Left renal cortex interstitium (tissue), 4 donors: Measurements from ENCODE around the gene TBC1D5. TPM values are rescaled to one million over a fixed set of nuclear protein-coding genes. Genes with fewer than 3 reads are reported as not detected.
"Not testable (repeated sequence)": the region's sequence is repeated elsewhere in the genome, so short reads cannot be mapped to it uniquely, and the experiment has no call there.

Source experiments
- DNase-seq, 4 donors: peaks; one replicate each; pipeline ENCODE4 v3.0.0-alpha.2; 2013; ENCODE audit warnings: low read depth in 4 of 4, low spot score in 2 of 4, missing footprints in 1 of 4
- polyA plus RNA-seq, 4 donors: library from polyadenylated mRNA; unstranded; fragments of 120-200 nt; gene quantifications; one replicate each; pipeline ENCODE4 v1.2.1, GENCODE V29; 2013; ENCODE audit not compliant: insufficient read length in 4 of 4

TBC1D5 gene
- polyA plus RNA-seq, 4 donors, result 49.0 to 54.0 (median 50.9) TPM

DNA sequence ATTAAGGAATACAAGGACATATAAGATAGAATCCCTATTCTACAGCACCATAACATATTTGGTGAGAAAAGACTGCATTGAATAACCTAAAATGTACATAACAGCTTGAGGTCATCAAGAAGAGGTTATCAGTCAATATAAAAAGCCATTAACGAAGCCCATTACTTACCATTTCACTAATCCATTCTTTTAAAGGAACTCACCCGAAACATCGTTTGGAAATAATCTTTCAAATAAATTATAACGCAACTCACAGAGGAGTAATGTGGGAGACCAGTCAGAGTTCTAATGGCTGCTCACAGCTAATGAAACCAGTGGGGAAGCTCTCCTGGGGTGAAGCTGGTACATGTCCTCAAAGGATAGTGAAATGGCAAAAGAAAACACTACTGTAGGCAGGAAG, 188.4 kb downstream of the TBC1D5 start:
- no peak for DNase-seq

GRCh38 chr3:17553080-17553479, 189.4 kb downstream of the TBC1D5 start:
- no peak for DNase-seq

DNA sequence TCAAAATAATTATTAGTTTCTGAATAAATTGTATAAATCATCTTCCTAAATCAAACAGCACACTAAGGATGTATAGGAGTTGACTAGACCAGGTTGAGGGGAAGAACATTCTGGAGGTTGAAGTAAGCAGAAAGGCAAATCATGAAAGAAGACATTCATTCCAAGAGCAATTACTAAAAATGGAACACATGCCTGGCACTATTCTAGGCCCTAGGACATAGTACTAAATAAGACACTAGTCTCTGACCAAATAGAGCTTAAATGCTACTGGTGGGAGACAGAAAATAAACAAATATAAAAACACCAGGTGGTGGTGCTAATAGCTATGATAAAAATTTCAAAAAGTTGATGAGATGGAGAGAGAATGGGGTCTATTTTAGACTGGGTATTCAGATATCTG, 190.1 kb downstream of the TBC1D5 start:
- DNase-seq, result no peak

- no peak for DNase-seq
These were observed 190.5 kb downstream of the TBC1D5 start for GRCh38 chr3:17551895-17552294.

- no peak for DNase-seq
These were observed 191.1 kb downstream of the TBC1D5 start for GRCh38 chr3:17551333-17551732.

DNA sequence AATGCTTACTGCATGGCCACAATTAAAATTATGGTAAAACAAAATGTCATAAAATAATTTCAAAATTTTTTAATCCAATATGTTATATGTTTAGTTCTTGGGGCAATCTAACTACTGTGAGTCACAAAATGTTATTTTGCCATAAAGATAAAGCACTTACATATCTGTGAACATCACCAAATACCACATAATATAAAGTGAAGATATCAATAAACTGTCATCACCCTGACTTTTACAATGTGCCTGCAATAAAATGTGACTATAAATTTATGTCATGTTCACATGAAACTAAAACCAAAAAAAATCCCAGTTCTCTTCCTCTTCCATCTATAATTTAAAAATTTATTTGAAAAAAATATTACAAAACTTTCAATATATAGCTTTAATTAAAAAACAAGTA, 191.8 kb downstream of the TBC1D5 start:
- DNase-seq, result no peak

GRCh38 chr3:17546500-17547255, 195.8 kb downstream of the TBC1D5 start:
- DNase-seq, result no peak

DNA sequence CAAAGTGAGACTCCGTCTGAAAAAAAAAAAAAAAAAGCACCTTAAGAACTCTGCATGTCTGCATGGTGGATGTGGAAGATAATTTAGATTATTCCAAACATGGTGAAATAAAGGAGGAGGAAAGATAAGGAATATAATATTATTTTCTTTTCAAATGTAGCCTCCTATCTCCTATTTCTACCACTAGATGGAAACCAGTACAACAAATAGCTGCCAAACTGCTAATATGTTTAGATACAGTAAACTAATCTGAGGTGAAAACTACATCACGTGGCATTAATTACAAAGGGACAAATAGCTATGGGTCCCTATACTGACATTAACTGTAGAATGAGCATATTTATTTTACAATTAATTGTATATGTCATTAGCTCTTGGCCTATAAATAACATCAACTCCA, 197.8 kb downstream of the TBC1D5 start:
- no peak for DNase-seq

GRCh38 chr3:17542591-17542990, 199.8 kb downstream of the TBC1D5 start:
- no peak for DNase-seq

DNA sequence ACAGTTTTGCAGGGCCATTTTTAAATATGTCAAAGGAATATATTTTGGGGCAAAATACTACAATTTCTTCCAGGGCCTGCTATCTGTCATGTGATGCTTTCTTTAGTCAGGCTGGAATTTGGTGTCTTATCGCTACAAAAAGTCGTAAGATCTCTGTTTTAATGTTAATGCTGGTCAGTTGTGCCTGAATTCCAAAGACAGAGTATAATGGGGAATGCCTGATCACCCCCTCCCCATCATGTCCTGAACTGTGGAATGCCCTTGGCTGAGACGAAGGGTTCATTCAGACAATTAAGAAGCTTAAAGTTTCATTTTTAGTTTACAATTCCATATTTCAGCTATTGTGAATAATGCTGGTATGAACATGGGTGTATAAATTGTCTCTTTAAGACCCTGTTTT, 203.0 kb downstream of the TBC1D5 start:
- DNase-seq, result no peak

DNA sequence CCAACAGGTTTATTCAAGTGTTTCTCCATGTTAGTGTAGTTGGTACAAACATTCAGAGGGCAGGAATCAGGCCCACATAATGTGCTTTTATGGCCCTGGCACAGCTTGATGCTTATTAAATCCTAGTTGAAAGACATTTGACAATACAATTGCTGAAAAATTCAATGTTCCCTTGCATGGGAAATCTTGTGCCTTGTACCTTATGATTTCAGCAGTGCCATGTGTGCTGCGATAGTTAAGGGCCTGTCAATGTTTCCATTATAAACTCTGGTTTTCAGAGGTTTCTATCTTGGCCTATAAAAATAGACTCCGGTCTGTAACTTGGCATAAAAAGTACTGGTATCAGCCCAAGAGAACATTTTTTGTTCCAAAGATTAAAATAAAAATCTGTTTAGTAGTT, 207.2 kb downstream of the TBC1D5 start:
- DNase-seq, result no peak

GRCh38 chr3:17532446-17532845, 210.0 kb downstream of the TBC1D5 start:
- not testable (repeated sequence) for DNase-seq

DNA sequence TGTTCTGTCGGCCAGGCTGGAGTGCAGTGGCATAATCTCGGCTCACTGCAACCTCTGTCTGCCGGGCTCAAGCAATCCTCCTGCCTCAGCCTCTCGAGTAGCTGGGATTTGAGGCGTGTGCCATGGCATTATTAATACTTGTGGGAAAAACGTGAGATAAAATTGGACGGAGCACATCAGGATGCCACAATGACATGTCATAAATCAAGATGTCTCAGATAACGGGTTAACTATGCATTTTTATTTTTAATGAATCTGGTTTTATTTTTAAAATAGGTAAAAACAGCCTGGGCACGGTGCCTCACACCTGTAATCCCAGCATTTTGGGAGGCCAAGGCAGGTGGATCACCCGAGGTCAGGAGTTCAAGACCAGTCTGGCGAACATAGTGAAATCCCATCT, 212.8 kb downstream of the TBC1D5 start:
- DNase-seq, result no peak

DNA sequence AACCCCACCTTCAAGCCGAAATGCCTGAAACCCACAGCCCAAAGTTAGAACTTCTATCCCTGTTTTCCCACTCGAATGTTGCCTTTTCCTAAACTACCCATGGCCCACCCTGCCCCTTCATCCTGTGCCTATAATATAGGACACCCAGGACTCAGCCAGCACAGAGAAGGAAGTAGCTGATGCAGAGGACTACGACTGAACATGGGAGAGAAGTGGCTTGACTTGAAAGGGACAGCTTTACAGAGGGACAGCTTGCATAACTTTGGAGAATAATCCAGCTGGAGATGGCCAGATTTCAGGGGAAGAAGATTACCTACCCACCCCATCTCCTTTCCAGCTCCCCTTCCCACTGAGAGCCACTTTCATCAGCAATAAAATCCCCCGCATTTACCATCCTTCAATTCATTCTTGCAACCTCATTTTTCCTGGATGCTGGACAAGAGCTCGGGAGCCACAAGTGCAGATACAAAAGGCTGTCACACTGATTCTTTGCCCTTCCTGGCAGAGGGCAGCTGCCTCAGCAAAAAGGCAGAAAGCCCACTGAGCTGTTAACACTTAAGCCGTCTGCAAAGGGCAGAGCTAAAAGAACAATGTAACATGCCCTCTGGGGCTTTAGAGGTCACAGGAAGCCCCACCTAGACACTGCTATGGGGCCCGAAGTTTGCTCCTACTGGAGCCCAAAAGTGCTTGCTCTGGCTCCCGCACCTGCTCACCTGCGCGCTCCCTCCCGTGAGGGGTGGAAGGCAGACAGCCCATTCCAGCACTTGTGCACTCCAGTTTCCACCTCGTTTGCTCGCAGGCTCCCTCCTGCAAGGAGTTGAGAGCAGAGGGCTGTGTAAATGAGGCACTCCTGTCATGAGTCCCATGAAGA, 224.0 kb downstream of the TBC1D5 start:
- no peak for DNase-seq

GRCh38 chr3:17515445-17516234, 226.8 kb downstream of the TBC1D5 start:
- no peak for DNase-seq

GRCh38 chr3:17514597-17514996, 227.8 kb downstream of the TBC1D5 start:
- no peak for DNase-seq

DNA sequence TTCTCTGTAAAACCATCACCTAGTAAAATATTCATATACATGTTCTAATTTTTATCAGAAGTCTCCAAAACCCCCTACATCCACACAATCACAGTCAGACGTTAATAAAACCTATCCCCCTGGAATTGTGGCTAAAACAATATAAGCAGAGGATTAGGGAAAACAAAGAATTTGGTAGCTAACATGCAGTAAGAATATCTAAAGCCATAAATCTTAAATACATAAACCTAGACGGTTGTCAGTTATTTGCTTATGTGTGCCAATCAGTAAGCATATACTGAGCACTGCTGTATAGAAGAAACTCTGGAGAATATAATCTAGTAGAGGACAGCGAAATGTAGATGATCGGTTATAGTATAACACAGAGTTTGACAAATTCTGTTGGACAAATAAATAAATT, 232.2 kb downstream of the TBC1D5 start:
- DNase-seq, result no peak

DNA sequence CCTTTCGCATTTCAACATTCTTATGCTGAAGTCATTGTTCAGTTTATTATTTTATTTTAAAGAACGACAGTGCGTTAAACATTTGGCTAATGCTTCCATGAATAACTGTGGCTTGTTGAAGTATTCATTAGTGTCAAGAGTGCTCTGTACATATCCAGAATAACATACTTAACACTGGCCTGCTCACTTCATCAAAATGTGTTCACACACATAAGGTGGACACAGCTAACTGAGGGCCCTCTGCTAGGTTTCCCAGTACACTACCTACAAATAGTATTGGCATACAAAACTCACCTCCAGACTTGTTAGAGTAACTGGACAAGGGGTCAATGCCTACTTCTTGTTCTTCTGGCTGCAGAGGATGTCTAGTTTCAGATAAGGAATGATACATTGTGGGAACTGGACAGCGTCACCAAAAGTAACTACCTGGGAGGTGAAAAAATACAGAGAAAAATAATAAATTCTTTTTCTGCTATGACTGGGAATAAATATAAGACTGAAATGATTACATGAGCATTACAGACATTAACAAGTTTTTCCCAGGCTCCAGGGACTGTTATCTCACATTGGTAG, 234.2 kb downstream of the TBC1D5 start:
- DNase-seq, result no peak

DNA sequence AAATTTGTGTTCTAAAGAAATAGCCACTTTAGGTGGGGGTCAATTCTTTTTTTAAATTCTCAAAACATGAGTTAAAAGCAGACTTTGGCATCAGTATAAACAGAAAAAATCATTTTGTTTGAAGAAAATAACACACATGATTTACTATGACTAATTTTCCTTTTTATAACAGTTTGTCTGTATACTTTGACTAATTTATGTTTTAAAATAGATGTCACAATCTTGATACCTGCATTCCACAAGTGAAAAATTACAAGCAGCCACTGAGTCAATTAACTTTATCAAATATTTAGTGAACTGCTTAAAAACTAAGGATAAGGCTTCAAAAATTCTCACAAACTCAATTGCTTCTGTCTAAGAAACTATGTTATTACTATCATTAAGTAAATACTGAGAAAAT, 235.0 kb downstream of the TBC1D5 start:
- no peak for DNase-seq

DNA sequence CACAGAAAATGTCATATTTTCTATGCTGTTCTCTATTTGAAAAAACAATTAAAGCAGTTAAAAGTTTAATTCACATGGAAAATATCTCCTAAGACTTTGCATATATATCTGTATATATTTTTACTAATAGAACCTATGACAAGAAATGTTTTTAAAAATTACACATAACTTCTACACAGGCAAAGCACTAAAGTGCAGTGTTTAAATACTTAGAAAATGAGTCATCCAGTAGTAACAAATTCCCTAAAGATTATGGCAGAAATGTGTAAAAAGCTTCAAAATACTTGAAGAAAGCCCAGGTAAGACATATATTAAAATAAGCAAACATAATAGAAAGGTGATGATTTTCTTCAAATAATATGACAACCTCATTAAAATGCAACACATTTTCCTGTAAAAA, 236.6 kb downstream of the TBC1D5 start:
- DNase-seq, result no peak

DNA sequence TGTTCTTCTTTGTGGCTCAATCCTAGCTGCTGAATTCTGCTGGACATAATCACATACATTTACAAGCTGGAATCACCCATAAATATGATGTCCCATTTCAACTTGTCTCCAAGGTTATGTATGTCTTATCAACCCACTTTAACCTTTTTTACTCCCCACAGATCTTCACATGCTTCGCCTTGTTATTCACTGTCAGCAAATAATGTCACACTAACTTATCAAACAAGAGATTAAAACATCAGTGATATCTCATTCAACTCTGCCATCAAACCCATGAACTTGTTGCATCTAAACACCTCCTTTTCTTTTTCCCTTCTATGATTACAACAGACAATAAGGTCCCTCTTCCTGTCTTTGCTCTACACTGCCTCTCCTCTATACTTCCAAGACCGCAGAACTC, 240.7 kb downstream of the TBC1D5 start:
- DNase-seq, result no peak
